ENCODE measurements around the gene KDM1A. TPM values are rescaled to one million over a fixed set of nuclear protein-coding genes. Genes with fewer than 3 reads are reported as not detected.

The KDM1A gene
- total RNA-seq, 1 donor from 2014 or later, result 110 TPM

GRCh38 chr1:23051290-23051909 is 32.1 kb downstream of the KDM1A start:
- H3K4me3 ChIP-seq (ENCODE audit: low read depth, low read length), result no peak overlapping the region
- no peak for TF ChIP-seq CTCF (conservative IDR thresholded peaks at IDR 0.05; ENCODE audit: low read depth, low read length)
- DNase-seq (ENCODE audit: low read depth), result no peak

- no peak for DNase-seq (ENCODE audit: low read depth)
- TF ChIP-seq CTCF (conservative IDR thresholded peaks at IDR 0.05; ENCODE audit: low read depth, low read length), result no peak
Observed at GRCh38 chr1:23057301-23057700, 38.0 kb downstream of the KDM1A start.

DNA sequence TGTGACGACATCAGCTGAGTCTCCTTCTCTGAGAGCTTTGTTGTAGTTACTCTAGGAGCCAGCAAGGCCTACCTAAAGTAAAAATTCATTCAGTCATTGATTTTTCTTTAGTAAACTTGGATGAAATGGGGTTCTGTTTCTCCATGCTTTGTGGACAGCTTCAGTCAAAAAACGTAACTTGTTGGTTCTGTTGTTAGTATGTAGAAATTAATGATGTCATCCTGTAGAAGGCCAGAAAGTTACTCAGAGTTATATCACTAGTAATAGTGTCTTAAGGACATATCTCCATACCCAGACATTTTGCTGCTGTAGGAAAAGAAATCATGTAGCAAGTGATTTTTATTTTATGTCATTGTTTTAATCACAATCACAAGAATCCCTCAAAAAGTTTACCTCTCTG is 43.0 kb downstream of the KDM1A start:
- no peak for DNase-seq (ENCODE audit: low read depth)
- TF ChIP-seq CTCF (conservative IDR thresholded peaks at IDR 0.05; ENCODE audit: low read depth, low read length), result no peak
- no peak overlapping the region for H3K4me3 ChIP-seq (ENCODE audit: low read depth, low read length)

More at GRCh38 chr1:23057301-23057700, 38.0 kb downstream of the KDM1A start:
- H3K4me3 ChIP-seq (ENCODE audit: low read depth, low read length), result no peak overlapping the region

DNA sequence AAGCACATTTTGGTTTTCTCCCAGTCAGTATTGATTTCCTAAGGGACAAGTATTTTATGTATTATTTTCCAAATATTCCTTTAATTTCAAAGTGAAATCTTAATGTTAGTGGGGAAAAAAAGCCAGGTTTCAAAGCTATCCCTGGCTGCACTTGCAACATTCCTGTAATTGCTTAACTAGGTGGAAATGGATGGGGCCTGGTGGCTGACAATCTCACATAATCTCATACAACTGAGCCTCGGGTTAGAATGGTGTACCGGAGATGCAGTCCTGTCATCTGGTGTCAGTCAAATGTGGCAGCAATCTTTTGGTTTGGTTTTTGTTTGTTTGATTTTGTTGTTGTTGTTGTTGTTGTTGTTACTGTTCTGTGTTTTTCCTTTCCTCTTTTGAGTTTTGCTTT is 46.1 kb downstream of the KDM1A start:
- H3K4me3 ChIP-seq (ENCODE audit: low read depth, low read length), result no peak overlapping the region
- TF ChIP-seq CTCF (conservative IDR thresholded peaks at IDR 0.05; ENCODE audit: low read depth, low read length), result no peak
- no peak for DNase-seq (ENCODE audit: low read depth)

- H3K4me3 ChIP-seq (ENCODE audit: low read depth, low read length), result no peak overlapping the region
- DNase-seq (ENCODE audit: low read depth), result no peak
- no peak for TF ChIP-seq CTCF (conservative IDR thresholded peaks at IDR 0.05; ENCODE audit: low read depth, low read length)
Observed at GRCh38 chr1:23066075-23066474, 46.8 kb downstream of the KDM1A start.

GRCh38 chr1:23069149-23069548 is 49.9 kb downstream of the KDM1A start:
- no peak overlapping the region for H3K4me3 ChIP-seq (ENCODE audit: low read depth, low read length)
- no peak for TF ChIP-seq CTCF (conservative IDR thresholded peaks at IDR 0.05; ENCODE audit: low read depth, low read length)
- DNase-seq (ENCODE audit: low read depth), result no peak

DNA sequence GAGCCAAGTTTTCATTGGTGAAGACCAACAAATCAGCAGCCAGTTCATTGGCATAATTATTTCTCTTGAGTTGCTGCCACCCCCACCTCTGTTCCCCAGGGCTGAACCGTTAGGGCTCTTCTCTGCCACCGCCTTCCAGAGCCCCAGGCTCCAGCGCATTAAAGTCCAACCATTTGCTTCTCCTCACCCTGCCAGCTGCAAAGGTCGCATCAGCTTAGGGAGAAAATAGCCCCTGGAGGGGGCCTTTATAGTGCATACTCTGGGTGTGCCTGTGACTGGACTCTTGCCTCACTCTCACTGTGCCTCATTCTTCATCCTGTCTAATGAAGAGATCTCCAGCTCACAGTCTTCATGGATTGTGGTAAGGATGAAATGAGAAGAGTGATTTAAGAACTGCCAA is 50.4 kb downstream of the KDM1A start:
- no peak for TF ChIP-seq CTCF (conservative IDR thresholded peaks at IDR 0.05; ENCODE audit: low read depth, low read length)
- no peak overlapping the region for H3K4me3 ChIP-seq (ENCODE audit: low read depth, low read length)
- no peak for DNase-seq (ENCODE audit: low read depth)

Data from epithelial cell of proximal tubule (primary cell).